NCI-H1436 treated with DMSO at 0.1 percent for 48 hours (cell line): ENCODE data around the gene NEUROG2.

Experiments used
- DNase-seq: peaks from one replicate; lab custom pipeline; 2025; lab: John Stamatoyannopoulos, UW

Gene NEUROG2

DNA sequence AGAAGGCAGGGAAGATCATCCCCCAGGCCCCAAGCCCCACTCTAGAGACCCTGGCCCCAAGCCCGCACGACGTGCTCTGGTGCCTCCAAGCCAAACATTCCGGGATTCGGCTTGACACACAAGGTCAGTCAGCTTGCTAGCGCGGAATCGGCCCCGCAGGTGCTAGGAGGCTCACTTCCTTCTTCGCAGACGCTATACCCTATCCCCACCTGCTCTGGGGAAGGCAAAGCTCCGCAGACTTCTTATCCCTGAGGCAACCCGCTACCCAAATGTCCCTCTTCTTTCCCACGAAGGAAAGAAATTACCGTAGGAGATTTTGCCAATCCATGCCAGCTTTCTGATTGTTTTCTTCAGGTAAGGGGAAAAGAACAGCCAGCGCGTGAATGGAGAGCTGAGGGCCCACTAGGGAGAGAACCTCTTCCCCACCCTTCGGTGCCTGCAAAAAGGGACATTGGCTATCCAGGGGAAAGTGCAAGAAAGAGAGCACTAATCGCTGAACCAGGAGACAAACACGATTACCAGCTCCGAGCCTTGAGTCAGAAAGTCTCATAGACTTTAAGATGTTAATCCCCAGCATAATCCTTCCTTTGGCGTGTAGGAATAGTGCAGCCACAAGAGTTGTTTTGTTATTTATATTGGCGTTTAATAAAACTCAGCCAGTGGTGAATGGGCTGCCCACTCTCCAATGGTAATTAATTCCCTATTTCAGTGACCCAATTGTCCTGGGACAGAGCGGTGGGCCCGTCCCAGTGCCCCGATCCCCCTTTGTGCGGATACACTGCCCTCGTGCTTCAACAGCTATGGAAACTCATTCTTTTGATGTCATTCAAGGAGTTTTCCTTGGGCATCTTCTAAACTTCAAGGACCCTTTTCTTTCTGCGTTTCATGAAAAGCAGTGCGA lies 5.4 kb upstream of the NEUROG2 start:
- no peak for DNase-seq

DNA sequence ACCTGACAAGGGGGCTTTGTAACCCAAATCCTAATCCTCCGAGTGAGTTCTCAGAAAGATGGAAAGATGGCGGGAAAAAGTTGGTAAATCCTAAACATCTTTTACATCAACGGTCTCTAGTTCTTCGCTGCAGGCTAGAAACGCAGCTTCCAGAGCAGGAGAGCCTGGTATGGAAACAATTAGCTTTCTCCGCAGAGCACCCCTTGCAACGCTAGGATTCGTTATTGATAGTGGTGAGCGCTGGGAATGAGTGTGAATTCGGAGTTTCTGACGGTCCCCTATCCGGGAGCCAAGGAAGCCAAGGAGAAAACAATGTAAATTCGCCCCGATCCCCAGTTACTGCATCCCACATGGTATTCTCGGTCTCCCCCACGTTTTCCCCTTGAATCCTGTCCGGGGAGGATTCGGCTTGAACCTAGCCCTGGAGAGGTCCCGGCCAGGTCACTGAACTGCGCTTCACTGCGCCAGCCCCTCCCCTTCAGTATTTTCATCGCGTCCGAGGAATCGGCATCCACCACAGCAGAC lies 4.7 kb upstream of the NEUROG2 start:
- no peak for DNase-seq

DNA sequence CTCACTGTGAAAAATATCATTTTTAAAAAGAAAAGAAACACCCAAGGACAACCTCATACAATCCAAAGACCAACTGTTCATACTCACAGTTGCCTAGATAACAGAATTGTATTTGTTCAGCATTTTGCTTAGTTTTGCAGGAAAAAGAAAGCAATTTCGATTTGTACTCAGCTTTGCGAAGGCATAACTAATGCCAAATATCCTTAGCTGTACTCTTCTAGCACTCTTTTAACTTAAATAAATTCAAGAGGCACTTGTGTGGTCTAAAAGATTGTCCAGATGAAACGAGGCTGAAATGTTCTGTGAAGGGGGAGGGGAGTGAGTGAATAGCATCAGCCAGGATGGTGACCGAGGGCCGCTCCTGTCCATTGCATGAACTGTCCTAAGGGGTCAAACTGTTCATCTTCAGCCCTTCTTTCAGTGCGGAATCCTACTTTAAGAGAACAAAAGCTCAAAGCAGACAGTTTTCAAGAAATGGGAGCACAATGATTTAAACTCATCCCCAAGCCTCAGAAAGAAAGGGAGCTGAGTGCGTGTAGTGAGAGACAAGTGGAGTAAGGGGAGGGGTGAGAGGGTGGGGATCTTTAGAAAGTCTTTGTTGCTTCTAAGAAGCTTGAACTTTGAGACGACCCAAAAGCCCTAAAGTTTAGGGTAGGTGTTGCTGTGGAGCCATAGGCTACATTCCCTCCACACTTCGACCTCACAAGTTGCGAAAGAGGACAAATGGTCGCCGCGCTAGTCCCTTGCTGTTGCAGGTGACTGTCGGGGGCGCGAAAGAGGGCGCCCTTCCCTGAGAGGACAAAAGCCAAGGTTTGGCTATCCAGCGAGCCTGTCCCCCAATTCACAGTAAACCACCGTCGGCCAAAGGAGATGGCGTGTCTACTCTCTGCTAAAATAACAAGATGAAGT lies 4.0 kb upstream of the NEUROG2 start:
- DNase-seq: no peak

DNA sequence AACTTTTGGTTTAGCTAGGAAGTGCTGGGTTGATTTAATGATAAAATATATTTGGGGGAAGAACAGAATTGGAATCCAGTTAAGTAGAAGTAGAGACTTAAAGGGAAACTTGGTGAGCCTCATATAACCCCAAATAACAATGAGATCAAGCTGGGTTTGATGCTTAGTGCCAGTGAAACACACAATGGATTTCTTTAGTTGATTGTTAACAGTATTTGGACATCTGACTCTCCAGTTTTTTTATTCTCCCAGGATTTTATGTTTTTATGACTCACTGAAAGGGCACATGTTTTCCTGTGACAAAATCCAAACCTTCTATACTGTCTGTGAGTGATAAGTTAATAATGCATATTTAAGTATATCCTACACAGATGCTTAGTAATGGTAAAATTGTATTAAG lies 2.7 kb upstream of the NEUROG2 start:
- no peak for DNase-seq

DNA sequence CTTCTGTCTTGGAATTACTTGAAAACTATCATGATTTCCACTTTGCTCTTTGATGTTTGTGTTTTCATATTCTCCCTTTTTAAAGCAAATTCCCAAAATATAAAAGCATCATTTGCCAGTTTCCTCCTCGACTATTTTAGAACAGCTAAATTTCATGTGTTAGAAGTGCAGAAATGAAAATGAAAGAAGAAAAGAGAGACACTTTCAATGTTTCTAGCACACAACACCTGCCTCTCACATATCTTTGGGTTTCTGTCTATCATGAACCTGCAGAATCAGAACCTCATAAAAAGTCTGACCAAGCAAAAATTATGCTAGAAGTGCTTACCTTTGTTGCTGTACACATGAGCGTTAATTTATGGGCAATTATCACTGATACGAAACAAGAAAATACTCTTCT lies 1.9 kb upstream of the NEUROG2 start:
- no peak for DNase-seq

DNA sequence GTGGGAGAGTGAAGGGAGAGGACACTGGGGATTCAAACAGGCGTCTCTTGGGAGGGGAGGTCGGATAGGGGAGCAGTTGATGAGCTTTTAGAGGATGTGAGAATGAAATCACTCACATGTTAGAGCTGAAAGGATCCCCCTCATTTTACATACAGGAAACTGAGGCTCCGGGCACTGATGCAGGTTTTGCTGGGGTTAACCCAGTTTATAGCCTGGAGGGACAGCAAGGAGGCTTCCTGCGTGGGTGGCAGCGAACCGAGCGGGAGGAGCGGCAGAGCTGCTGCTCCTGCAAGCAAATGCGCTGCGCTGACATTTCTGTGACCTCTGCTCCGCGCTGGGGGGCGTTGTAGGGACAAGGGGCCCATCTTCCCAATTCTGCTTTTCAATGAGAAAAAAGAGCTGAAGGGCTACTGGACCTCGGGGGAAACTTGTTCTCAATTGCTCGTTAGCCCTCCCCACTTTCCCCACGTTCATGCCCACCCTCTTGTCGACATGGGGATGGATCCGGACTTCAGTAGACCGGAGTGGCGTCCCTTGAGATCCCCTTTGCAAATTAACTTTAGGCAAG lies 1.2 kb upstream of the NEUROG2 start:
- DNase-seq: no peak

DNA sequence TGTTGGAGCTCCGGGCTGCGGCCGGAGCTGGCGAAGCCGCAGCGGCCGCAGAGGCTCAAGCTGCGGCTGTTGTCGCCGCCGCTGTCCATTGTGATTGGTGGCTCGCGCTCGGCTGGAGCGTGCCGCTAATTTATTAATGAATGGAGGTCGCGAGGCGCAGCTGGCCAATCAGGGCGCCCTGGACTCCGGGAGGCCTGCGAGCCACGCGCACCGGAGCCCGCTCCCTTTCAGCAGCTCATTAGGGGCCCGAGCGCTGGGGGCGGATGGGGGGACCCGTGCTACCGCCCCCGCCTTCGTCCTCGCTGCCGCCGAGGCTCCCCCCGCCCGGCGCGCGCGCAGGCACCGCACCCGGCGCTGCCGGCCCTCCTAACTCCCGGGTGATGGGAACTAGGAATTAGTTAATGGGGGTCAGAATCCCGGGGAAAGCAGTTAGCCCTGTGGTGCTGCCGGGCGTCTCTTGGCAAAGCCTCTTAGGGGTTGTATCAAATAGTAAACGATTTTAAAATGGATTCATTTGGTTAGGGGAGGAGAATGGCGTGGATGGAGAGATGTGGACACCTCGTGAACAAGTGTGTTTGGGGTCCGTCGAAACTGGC lies 589 bp upstream of the NEUROG2 start:
- DNase-seq: no peak

DNA sequence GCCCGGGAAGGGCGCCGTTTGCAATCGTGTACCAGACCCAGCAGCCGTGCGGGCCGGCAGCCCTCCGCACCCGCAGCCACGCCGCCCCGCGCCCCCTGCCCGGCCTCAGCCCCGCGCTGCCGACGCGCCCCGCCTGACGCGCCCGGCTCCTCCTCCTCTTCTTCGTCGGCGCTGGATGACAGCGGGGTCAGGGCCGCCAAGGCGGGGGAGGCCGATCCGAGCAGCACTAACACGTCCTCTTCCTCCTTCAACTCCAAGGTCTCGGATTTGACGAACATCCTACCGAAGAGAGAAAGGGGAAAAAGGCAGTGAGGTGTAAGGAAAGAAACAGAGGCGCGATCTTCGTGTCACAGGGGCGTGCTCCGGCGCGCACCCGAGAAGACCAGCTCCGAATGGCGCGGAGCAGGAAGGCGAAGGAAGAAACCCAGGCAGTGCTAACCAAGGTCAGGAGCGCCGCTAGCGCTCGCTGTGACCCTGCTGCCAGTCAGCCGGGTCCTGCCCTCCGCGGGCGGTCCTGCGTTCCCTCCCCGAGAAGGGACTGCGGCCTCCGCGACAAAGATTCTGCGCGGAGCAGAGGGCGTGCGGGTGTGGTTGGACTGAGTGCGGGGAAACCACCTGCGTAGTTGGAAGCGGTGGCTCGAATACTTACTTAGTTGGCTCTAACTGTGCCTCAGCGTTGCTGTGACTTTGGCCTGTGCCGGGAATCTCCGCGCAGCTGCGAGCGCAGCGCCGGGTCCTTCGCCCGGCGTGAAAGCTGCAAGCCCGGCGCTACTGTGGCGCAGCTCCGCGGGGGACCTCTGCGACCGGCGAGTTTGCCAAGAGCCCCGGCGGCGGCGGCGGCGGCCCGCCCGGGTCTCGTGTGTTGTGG lies 548 bp downstream of the NEUROG2 start:
- no peak for DNase-seq

DNA sequence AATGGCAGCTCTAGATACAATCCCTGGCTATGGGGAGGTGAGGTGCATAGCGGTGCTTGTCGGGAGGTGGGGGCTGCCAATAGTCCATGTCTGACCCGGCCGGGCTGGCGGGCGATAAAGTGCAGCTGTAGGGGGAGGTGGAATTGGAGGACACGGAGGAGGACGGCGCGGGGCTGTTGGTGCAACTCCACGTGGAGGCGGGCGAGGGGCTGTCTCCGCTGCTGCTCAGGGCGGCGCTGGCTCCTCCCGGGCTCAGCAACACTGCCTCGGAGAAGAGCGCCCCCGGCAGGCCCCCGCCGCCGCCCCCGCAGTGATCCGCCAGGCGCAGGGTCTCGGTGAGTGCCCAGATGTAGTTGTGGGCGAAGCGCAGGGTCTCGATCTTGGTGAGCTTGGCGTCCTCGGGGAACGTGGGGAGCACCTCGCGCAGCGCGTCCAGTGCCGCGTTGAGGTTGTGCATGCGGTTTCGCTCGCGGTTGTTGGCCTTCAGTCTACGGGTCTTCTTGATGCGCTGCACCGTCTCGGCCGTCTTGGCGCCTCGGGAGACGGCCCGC lies 1.3 kb downstream of the NEUROG2 start:
- no peak for DNase-seq

DNA sequence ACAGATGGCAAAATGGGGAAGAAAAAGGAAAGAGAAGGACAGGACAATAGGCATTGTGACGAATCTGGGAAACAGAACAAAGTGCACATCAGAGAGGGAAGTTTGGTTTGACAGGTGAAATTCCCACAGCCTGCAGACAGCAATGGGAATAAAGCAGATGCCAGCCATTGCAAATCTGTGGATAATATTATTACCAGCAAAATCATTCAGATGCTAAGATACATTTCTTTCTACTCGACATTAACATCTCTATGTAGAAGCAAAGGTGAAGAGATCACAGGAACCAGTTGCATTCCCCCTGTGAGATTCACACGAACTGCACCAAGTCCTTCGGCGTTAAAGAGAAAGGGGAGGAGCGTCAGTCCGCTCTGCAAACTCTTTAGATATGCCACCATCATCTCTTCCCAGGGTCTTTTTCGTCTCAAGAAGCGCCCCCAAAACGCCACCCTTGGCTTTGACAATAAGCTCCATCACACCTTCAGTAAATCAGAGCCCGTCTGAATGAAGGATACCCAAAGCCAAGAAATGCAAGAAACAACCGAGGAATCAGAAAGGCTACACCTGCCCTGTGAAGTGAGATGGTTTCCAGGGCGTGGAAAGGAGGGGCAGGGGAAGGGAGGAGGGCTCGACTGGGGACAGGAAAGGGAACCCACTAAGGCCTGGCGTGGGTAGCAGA lies 1.9 kb downstream of the NEUROG2 start:
- DNase-seq: no peak

DNA sequence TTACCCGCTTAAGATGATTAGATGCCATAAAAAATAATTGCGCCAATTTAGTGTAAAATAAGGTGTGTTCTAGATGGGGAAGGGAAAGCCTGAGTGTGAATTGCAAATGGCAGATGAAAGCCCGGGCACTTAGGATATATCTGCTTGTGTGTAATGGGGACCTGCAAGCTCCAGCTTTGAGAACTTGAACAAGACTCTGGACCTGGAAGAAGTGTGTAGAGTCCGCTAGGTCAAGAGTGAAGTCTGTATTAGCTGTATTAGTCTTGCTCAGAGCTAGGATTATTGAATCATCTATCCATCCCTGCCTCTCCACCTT lies 4.2 kb downstream of the NEUROG2 start:
- no peak for DNase-seq

DNA sequence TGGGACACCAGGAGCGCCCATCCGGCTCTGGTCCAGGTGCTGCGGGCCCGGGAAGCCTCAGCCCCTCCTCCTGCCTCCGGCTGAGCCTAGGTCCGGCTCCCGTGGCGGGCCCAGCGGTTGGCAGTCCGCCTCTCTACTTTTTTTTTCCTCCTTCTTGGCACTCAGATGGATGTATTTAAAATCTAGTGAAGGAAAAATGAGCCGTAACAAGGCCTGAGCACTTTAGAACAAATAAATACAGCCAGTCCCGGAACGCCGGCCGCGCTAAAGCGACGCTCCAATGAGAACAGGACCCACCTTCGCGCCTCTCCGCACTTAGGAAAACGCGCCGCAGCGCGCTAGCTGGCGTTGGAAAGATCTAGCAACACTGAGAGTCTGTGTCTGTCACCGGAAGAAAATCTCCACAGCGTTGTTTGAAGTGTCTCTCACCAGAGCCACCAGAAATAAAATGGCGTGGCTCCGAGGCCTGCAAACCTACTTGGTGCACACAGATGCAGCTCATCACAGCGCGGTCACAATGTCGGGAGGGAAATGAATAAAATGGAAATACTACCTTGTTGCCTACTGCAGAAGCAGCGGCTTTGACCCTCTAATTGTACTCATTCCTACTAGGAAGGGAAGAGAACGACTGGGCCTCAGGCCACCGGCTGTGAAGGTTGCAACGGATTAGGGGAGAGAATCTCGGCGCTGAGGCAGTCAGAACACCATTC lies 4.7 kb downstream of the NEUROG2 start:
- DNase-seq: no peak

DNA sequence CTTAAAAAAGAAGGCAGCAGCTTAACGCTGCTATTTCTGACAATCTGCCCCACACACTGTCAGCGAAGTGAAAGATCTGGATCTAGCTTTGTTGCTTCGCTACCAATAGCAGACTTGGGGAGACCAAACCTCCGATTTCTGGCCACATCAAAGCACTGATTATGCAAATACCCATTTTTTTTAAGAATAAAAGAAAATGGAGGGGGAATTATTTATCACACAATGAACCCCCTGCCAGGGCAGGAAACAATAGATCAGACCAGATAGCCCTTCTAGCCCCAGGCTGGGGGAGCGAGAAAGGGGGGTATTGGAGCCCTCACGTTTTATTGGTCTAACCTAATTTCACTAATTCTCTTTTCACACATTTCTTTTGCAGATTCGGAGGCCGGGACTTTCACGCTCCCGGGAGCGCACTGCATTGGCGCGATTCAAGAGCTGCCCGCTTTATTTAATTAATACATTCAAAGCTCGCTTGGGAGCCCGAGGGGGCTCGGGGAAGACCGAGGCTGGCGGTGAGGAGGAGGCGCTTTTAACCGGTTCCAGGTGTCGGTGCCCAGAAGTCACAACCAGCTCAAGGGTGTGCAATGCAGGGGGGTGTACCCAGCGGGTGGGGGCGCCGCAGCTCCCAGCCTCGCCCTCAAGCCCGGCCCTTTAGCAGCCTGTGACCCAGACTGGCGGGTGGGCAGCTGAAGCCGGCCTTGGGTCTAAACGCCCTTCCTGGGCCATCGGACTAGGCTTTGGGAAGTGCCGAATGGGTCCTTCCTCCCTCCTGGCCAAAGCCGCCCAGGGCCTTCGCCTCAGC lies 5.5 kb downstream of the NEUROG2 start:
- no peak for DNase-seq

DNA sequence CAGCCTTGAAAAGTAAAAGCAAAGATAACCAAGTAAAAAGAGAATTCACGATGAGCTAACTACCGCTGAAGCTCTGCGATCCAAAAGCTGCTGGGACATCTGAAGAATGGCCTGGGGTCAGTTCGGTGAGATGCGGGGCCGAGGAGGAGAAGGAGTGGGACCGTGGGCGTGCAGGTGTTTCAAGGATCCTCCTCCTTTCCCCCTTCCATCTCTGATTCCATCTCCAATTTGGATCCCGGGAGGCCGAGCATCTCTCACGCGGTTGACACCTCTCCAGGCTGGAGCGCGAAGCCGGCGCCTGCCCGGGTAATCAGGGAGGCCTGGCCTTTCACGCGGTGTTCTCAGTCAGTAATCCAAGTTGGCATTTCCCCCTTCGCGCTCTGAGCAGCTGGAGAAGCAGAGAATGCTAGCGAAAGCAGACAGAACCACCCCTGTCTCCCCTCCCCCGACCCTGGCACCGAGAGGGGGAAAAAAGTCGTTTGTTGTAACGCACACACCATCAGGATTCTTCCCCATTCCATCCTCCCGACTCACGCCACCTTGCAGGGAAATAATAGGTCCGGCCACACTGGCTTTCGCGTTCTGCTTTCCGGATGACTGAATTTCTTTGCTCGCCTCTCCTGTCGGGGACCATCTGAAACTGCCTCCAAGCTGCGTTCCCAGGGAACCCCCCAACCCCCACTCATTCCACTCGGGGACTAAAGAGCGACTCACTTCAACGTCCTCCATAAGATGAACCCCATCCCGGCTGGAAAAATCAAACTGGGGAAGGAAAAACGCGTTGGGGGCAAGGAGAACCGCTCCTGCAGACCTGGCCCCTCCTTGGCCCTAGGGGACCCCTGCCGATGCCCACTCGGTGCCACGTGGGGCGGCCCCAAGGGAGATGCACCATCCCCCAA lies 6.5 kb downstream of the NEUROG2 start:
- no peak for DNase-seq

DNA sequence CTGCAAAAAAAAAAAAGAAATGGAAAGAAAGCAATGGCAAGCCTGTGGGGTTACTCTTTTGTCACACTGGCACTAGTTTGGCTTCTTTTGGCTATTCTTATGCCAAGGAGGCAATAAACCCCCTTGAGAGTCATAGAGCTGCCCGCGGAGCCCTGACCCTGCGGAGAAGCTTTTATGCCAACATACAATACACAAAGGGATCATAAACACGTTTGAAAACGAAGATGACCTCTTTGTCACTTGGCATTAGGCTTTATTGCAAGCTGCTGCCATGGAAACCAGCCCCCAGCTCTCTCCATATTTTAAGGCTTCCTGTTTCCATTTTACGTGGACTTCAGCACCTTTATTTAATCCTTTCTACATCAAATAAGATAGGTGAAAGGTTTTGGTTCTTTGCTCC lies 7.6 kb downstream of the NEUROG2 start:
- DNase-seq: no peak

DNA sequence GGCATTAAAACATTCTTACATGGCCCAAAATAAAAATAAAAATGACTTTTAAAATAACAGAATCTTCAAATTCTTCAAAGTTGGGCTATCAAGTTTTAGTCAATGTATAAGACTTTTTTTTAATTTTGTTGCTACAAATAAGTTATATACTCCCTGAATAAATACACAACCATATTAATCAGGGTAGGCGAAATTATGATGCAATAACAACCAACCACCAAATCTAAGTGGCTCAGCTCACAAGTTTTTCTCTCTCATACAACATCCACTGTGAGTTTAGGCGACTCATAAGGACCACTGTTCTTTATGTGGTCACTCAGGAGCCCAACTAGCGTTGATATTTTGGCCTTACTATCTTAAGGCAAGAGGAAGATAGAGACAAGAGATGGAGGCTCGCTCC lies 11.2 kb downstream of the NEUROG2 start:
- DNase-seq: no peak

DNA sequence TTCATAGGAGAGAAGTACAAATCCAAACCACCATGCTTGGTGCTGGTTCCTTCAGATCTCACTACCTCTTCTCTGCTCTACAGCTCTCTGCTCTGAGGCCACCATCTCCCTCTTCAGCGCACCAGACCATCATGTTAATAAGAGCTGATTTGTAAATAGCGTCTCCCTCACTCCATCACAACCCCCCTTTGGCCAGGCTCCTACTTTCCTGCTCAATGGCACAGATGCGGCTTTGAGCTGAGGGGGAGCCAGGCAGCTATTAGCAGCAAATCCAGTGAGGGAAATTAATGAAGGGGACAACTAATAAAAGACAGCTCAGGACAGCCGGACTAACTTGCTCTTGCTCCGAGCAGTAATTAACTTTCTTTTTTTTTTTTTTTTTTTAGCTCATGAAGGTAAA lies 13.1 kb downstream of the NEUROG2 start:
- DNase-seq: no peak

DNA sequence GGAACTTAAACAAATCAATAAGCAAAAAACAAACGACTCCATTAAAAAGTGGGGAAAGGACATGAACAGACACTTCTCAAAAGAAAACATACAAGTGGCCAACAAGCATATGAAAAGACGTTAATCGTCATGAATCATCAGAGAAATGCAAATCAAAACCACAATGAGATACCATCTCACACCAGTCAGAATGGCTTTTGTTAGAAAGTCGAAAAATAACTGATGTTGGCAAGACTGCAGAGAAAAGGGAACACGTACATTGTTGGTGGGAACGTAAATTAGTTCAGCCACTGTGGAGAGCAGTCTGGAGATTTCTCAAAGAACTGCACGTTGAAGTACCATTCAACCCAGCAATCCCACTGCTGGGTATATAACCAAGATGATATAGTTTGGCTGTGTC lies 23.7 kb downstream of the NEUROG2 start:
- no peak for DNase-seq
